GM19463 (cell line): Measurements from ENCODE around the gene PLA2G5.

Source experiments
- ATAC-seq: cut with Tn5 transposase; IDR thresholded peaks from one replicate; pipeline ENCODE4 v1.9.1; 2021; ENCODE audit warnings: mild to moderate bottlenecking, moderate library complexity; ENCODE audit not compliant: unreplicated experiment

PLA2G5 gene

DNA sequence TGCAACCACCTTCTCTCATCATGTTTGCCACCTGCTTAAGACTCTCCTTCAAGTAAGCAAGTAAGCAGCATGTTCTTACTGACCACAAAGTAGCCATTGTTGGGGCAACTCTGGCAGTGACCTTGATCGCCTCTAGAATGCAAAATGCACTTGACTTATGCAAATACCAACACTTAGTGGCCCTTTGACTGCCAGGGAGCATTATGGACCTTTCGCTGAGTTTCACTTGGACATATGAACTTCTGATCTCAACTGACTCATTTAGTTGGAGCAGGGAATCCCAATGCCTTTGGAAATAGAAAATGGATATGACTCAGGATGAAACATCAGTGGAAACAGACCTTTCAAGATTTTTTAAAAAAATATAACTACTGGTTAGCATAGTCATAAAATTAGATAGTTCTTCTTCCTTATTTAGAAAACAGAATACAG lies 6.1 kb upstream of the PLA2G5 start:
- no peak for ATAC-seq

DNA sequence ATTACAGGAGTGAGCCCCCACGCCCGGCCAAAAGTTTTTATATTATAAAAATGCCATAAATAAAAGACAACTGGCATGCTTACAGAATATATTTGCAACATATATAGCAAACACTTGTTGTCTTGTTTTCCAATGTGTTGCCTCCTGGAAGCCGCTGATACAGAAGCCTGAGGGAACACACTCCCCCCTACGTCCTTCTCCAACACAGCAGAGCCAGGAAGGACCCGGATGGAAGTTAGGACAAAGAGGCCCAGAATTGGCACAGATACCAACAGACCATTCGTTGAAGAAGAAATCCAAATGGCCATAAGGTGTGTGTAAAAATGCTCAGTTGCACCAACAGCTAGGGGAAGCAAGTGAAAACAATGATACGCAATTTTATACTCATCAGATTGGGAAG lies 1.3 kb upstream of the PLA2G5 start:
- no peak for ATAC-seq

DNA sequence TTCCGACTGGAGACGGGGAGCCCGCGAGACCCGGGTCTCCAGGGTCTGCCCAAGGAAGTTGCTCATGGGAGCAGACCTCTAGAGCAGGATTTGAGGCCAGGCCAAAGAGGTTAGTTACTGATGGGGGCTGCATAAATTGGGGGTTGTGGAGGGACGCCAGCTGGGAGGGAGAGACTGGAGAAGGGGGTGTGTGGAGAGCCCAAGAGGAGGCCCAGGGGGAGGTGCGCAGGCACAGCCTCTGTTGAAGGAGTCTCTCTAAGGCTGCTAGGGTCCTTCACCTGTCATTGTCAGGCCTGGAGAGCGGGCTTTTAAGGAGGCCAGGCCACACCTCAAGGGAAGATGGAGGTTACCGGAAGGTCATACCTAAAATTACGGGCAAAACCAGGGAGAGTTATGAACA lies 363 bp downstream of the PLA2G5 start:
- ATAC-seq = no peak

DNA sequence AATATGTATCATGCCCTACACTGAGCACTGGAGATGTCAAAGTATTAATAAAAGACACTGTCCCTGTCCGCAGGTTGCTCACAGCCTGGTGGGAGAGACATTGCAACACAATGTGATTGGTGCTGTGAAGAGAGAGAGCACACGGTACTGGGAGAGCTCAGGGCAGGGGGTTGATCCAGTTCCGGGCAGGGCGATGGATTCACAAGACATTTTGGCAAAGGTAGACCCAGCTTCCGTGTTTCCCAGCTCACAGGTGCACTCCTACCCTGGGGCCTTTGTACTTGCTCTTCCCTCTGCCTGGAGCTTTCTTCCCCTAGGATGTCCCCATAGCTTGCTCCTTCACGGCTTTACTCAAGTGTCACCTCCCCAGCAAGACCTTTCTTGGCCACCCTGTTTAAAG lies 1.4 kb downstream of the PLA2G5 start:
- no peak for ATAC-seq

DNA sequence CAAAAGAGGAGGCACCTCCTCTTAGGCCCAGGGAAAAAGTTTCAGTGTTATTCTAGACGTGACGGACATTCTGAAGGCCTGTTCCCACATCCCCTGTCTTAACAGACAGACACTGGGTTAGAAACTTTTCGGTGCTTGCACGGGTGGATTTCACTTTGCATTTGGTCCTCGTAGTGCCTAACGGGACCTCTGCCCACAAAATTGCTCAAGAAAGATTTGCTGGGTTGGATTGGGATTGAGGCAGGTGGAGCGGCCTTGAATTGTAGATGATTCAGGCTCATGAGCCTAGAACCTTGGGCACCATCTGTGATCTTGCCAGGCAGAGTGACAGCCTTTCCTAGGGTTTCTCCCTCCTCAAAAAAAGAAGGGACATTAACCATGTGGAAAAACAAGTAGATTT lies 2.8 kb downstream of the PLA2G5 start:
- no peak for ATAC-seq

DNA sequence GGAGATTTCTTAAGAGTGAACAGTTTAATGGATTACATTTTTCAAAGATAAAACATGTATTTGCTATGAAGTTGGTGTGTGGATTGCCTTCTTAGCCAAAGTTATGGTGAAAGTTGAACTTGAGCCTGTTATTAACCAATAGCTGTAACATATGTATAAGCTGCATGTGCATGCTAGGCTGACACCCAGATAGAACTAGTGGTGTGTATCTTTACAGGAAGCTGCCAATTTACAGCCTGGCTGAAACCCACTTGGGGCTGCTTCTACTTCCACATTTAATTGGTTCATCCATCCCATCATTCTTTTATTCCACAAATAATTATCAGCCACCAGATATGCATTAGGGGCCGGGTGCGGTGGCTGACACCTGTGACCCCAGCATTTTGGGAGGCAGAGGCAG lies 3.3 kb downstream of the PLA2G5 start:
- no peak for ATAC-seq

DNA sequence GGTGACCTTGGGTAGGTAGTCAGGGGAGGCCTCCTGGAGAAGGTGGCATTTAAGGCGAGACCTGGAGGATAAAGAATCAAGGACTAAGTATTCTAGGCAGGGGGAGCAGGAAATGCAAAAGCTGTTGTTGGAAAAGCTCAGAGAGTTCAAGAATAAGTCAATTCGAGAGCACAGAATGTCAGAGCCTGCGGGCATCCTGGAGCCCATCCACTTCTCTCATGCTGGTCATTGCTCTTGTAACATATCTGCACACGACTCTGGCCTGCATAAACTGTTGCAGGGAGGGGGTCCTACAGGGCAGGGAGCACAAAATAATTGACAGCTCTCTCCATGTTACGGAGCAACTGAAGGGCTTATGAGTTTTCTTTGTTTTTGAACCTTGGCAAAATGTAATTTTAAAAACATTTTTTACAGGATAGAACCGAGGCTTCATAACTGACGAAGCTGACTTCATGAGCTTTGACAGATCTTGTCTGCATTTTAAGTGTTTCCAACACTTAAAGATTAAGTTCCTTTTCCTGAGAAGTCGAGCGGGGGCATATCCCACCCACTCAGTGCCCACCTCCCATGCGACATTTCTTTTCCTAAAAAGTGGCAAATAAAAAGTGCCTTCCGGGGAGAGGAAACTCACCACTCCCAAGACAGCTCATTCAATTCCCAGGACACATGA lies 4.2 kb downstream of the PLA2G5 start:
- ATAC-seq = no peak

DNA sequence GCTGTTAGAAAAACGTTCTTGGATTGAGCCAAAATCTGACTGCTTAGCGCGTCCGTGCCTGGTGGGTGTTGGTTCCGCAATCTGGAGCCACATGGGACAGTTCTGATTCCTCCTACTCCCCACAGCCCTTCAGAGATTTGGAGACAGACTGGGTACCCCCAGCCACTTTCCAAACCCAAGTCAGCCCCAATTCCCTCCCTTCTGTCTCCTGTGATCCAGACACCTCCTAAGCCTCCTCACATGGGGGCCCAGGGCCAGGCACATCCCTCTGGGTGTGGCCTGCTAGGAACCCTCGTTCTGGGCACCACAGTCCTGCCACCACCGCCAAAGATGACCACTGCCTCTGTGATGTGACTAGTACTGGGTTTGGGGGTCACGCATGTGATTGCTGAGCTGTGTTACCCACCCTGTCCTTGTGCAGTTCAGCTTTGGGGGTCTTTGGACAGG lies 4.8 kb downstream of the PLA2G5 start:
- ATAC-seq = no peak

DNA sequence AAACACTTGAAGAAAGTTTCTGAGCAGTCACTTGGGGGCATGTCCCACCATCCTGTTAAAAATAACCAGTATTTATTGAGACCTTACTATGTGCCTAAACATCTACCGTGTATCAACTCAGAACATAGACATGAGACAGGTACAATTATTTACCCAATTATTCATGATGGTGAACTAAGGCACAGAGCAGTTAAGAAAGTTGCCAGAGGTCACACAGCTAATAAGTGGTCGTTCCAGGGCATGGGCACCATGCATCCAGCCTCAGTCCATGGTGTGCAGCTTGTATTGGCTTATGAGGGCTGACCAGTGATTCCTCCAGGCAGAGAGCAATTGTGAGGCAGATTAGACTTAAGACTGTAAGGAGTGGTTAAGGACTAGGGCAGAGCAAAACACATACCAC lies 5.4 kb downstream of the PLA2G5 start:
- no peak for ATAC-seq

DNA sequence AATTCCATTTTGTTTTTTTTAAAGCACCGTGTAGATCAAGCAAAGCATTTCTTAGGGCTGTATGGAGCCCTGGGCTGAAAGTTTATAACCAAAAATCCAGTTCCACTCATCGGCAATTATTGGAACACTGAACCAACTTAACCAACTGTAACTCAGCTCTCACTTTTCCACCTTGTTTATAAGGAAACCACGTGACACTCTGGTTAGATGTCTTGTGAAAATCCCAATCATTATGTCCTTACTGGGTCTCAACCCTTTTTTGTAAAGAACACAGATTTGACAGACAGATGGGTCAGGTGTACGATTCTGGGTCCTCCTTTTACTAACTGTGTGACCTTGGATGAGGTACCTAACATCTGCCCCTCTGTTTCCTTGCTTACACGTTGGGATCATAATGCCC lies 6.2 kb downstream of the PLA2G5 start:
- no peak for ATAC-seq

DNA sequence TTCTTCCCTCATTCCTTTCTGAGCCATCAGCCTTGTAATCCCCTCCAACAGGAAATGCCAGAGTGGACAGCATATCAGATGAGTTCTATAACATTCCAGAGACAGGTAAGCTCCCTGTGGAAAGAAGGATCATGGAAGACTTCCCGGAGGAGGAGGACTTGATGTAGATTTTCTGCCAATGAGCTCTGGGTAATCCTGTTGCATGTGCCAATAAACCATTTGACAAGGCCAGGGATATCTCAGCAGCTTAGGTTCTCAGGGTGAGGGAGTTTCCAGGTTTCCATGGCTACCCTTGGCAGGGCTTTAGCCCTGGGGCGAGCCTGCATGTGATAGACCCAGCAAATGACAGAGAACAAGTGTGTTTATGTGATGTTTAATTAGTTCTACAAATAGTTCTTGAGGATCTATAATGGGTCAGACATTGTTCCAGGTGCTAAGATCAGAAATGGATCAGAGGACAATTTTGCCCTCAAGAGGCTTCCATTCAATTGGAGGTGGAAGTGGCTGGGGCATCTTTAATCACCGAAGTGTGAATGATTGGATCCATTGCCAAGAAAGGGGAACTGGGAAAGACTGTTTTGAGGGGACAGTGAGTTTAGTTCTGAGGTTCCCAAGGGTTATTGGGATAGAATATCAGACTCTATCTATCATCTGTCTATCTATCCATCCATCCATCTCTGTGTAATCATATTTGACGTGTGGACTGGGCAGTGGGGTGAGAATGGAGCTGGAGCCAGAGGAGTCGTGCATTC lies 6.9 kb downstream of the PLA2G5 start:
- no peak for ATAC-seq

DNA sequence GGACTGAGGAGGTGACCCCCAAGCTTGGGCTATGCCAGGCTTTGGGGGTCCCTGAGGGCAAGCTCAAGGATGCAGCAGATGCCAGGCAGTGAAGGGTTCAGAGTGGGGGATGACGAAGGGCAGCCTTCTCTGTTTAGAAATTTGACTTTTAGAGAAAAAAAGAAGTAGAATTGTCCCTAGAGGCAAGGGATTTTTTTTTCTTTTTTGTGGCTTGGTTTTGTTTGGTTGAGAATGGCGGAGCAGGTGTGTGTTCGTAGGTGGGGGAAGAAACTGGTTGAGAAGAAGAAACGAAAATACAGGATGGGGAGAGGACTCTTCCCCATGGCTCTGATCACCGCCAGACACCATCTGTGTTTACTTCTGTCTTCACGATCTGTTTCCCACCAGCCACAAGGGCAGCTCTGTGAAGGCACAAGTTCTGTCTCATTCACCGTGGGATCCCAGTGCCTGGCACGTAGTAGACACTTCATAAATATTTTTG lies 8.2 kb downstream of the PLA2G5 start:
- no peak for ATAC-seq

DNA sequence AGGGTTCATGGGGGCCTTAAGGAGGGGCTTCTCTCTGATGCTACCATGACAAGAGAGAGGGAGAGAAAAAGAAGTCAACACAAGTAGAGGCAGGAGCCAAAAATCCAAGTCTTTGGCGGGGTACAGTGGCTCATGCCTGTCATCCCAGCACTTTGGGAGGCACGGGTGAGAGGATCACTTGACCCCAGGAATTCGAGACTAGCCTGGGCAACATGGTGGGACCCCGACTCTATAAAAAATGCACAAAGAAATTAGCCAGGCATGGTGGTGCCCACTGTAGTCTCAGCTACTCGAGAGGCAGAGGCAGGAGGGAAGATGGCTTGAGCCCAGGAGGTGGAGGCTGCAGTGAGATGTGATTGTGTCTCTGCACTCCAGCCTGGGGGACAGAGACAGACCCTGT lies 8.7 kb downstream of the PLA2G5 start:
- ATAC-seq = no peak

DNA sequence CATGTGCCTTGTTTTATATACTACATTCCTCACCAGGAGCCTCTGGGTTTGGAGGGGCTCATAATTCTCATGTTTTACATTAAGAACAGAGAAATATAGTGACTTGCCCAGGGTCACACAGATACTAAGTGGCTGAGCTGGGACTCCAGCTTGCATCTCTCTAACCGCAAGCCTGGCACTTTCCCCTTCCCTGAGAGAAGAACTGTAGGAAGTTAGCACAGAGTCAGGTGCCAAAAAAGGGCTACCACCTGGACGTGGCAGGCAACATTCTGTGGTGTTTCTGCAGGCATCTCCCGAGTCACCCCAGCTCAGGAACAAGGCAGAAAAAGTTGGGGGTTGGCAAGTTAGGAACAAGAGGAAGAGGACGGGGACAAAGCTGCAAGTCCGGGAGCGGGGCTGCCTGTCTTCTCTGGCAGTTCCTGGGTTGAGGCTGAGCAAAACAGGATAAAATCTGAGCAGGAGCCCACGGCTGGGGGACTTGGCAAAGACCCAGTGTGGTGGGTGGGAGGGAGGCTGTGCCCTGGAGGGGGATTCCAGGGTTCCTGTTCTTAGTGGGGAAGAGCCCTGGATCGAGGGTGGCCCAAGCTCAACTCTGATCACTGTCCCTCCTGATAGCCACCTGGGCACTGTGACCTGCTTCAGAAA lies 9.8 kb downstream of the PLA2G5 start:
- no peak for ATAC-seq

DNA sequence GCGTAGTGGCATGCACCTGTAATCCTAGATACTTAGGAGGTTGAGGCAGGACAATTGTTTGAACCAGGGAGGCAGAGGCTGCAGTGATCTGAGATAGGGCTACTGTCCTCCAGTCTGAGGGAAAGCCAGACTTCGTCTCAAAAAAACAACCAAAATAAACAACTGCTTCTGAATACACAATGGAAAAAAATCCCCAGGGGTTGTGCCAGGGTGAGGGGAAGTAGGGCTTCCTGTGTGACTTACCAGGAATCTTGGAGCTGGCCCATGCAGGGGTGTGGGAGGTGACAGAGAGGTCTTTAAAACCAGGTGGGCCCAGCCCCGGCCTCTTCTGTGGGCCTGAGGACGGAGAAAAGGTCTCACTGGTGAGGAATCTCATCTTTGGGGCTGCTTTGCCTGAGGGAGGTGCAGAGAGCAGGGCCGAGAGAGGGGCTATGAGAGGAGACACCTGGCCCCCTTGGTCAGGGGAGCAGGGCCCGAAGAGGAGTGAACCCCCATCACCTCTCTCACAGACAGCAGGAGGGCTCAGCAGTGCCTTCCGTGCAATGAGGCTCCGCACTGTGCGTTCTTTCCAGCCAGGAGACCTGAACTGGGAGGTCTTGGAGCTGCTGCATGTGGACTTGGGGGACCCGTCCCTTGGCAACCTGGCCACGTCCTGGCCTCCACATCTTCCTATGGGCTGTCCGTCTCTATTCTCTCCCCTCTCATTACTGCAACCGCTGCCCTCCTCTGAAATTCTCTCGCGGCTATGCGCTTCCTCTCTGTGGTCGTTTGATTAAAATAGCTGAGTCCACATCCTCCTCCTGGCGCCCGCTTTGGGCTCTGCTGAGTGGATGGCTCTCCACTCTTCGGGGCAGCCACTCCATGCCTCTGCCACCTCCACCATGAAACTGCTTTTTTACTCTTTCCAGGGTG lies 10.7 kb downstream of the PLA2G5 start:
- no peak for ATAC-seq

DNA sequence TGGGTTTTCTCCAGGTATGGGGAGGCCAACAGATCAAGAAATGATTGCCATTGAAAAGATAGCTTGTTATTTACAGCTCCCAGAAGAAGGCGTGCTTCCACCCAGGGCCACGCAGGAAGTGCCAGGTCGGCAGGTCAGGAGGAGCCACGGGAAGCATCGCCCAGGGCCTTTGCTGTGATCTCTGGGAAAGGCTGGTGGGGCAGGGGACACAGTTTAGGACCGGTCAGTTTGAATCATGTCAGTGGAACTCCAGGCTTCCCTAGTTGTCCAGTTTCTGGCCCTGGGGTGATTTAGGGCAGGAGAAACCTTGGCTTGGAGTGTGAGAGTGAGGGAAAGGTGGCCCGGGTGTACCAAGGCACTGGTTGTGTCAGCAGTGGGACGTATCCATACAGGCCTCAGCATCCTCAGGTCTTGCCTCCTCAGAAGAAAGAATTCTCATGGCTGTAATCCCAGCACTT lies 11.4 kb downstream of the PLA2G5 start:
- ATAC-seq = no peak

DNA sequence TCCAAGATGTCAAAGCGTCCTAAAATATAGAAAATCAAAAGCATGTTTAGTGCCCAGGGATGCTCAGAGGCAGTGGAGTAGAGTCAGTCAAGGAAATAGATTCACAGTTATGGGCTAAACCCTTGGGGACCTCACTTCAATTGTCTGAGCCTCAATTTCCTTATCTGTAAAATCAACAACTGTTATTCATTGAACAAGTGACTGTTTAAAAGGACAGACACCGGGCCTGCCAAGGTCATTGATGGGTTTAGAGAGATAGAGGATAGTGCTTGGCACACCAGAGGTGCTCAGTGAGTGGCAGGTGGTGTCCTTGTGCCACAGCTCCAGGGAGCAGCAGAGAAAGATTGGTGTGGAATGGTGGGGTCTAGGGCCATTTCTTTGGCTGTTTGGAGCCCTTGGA lies 12.8 kb downstream of the PLA2G5 start:
- no peak for ATAC-seq

DNA sequence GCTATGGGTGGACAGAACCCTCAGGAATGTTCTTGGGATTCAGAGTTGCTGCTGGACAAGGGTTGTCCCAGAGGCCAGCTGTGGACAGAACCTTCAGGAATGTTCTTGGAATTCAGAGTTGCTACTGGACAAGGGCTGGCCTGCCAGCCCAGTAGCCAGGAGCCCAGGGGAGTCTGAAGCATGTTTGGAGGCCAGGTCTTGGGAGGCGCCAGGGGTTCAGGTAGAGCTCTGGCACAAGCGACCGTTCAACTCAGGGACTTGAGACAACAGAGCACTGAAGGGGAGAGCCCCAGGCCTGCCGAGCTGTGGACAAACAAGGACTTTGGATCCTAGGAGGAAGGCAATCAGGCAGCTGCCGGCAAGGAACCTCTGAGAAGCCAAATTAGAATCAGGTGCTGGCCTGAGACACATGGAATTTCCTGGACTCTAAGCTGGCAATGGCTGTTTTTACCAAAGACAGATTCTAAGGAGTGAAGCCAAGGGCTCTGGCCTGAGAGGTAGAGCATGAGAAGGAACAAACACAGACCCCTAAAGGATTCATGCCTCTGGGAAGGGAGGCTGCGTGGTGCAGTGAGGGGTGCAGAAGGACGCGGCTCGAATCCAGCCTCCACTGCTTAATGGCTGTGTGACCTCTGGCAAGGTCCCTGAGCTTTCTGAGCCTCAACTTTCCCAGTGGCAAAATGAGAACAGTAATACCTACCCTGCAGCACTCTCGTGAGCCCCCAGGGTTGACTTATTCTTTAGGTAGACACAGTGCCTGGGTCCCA lies 13.4 kb downstream of the PLA2G5 start:
- ATAC-seq = no peak

DNA sequence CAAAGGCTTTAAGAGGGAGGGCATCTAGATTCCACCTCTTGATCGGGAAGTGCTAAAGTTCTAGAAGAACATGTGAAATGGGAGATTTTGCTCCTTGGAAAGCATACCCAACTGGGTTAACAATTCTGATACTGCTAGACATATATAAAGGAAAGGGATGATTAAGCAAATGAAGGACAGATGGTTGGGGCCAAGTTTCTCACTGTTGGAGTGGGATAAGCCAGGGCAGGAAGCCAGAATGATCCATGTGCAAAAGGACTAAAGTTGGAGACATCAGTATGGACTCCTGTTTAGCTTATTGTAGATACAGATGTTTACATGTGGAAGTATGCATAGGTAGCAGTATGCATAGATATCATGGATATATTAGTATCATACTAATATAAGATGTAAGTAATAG lies 16.8 kb downstream of the PLA2G5 start:
- ATAC-seq = no peak

DNA sequence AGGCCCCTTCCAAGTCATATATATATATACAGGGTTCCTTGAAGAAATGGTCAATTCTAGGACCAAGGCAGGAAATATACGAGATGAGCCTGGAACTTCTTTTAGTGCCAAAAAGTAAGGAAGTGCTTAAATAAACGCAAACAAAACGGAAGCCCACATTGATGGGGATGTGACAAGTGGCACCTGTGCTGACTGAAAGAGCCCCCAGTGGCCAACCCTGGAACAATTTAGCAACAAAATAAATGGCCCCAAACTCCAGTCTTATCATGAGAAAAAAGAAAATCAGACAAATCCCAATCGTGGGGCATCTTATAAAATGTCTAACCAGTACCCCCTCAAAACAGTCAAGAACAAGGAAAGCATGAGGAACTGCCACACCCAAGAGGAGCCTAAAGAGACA lies 17.7 kb downstream of the PLA2G5 start:
- ATAC-seq = no peak
